NCI-H1694 (cell line): Measurements from ENCODE around the gene KRTAP10-5.
"Not testable (repeated sequence)": the region's sequence is repeated elsewhere in the genome, so short reads cannot be mapped to it uniquely, and the experiment has no call there.

Source experiments
- DNase-seq: peaks from one replicate; lab custom pipeline; 2025; lab: John Stamatoyannopoulos, UW

Gene KRTAP10-5

DNA sequence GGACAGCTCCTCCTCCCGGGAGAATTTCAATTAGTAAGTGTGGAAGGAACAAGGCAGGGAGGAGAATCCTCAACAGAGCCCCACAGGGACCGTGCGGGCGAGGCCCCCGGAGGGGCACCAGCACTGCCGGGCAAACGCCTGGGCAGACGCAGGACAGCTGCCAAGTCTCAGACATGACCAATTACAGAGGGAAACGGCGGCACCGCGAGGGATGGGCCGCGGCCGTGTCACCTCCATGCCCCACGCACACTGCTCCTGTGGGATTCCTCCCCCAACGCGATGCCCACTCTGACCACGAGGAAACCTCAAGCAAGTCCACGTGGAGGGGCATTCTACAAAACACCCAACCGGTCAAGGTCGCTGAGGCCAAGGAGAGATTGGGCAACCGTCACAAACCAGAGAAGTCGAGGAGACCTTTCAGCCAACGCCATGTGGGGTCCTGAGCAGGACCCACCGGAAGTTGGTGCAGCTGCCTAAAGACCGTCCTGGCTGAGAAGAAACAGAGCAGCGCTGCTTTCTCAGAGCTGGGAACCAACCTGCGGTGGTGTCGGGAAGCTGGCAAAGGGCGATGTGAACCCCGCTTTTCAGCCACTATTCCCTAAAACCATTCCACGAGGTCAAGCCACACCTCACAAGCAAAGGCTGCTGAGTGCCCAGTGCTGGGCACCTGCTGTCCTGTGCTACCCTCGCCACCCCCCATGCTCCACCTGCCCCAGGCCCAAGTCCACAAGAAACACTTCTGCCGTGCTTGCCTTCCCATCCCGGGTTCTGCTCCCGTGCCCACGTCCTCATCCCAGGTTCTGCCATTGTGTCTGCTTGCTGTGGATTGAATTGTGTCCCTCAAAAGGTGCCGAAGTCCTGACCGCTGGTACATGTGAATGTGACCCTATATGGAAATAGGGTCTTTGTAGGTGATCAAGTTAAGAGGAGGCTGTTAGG lies 8.3 kb downstream of the KRTAP10-5 start:
- DNase-seq, result no peak

DNA sequence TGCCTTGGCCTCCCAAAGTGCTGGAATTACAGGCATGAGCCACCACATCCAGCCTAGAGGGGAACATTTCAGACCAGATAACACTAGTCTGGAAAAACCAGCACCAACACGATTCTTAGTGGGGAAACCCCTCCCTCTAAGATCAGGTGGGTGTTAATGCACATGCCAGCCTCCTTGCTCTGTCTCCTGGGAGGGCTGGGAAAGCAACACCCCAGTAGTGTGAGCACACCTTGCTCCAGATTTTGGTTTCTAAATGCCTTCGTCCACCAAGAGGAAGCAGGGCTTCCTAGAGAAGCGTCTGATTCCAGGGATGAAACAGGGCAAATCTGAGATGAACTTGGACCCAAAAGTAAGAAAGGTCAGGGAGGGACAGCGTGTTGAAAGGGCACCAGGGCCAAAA lies 9.1 kb downstream of the KRTAP10-5 start:
- DNase-seq, result no peak

DNA sequence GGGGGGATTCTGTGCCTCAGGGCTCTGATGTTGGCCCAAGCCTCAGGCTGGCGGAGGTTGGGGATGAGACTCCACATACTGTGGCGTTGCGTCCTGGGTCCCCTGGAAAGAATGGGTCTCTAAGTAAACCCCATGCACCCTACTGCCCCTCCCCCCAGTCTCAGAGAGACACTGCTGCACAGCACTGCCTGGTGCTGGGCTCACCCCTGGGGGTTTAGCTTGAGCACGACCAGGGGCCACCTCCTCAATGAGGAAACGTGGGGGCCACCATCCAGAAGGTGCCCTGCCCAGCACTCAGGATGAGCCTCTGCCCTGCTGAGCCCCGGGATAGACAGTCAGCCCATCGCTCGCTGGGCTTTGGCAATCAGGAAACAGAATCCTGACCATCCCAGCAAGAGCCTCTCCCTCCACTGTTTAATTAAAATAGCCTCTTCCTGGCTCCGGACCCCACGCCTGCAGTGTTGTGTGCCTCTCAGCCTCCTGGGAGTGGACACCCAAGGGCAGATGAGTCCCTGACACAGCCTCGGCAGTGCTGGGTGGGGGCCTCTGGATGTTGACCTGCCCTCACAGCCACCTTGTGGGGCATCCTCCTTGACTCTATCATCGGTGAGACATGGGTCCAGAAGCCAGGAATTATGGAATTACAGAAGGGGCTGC lies 10.4 kb downstream of the KRTAP10-5 start:
- DNase-seq, result no peak

DNA sequence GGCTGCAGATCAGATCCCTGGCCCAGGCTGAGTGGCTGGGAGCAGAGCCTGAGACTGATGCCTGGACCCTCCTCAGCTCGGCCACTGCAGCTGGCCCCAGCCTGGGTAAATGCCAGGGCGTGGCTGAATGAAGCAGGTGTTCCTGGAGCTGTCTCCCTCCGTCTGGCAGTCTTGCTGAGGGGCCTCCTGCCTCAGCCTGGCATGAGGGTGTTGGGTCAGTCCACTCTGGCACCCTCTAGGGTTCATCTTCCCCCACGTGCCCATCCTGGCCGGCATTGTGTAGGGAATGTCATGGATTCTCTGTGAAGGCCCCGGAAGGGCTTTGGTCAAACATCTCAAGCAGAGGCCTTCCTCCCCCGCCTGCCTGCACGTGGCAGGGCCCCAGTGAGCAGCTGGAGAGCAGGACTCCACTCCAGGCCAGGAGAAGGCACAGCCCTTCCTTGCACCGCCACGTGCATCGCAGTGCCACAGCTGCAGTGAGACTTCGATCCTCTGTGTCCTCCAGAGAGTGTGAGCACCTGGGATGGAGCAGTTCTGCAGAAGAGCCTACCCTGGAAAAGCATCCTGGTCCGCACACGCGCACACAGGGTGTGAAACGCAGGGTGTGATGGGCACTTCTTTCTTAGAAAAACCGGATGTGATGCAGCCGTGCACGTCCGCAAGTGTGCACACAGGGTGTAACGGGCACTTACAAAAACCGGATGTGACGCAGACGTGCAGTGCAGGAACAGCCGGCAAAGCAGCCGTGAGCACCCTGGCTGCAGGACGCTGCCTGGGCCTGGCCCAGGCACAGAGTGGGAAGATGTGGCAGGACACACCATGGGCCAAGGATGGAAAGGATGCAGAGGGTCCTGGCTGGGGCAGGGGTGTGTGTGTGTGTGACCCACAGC lies 11.5 kb downstream of the KRTAP10-5 start:
- no peak for DNase-seq

DNA sequence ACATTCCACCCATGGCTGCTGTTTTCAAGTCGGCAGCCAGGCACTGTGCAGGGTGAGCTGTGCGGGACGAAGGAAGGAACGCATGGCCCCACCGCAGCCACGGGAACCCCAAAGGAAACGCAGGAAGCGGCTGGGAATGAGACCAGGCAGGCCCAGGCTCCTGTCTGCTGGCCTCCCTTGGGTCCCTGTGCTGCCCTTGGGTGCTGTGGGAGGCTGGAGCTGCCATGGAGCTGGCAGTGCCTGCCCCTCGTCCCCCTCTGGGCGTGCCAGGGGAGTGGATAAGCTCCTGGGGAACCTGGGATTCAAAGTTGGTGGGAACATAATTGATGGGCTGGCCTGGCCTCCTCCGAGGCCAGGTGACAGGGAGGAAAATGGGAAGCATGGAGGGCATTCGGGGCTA lies 12.1 kb downstream of the KRTAP10-5 start:
- DNase-seq, result no peak

DNA sequence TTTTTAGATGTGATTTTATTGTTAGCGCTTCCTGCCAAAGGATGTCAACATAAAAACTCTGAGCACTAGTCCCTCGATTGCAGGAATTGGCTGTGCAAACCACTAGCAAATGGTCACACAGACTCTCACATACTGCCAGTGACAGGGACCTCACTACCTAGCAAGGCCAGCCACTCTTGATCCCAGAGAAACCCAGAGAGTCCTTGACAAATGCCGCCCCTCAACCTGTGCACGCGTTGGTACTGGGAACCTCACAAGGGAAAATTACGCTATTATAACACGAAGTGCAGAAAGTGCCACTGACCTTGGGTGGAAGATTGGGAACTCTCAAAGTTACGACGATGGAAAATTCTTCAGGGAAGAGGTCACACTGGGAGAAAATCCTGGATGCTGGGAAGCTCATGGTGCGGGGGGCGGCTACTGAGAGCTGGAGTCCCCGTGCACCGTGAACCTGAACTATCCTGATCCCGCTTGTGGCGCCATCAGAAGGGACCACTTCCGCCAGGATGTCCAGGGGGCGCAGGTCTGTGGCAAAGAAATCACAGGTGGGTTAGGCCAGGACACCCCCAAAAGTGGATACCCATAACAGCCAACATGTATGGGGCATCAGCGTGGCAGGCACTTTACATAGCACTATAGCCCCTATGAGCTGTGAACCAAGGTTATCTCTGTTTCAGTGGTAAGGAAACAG lies 12.8 kb downstream of the KRTAP10-5 start:
- DNase-seq, result no peak

DNA sequence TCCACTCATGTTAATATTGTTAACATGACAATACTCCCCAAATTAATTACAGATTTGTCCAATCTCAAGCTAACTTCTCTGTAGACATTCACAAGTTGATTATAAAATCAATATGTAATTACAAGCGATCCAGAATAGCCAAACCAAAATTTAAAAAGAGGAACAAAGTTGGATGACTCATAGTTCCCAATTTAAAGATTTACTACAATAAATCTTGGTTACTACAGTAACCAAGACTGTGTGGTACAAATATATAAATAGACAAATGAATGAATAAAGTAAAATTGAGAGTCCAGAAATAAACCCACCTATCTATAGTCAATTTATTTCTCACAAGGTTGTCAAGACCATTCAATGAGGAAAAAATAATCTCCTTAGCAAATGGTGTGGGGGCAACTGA lies 14.0 kb downstream of the KRTAP10-5 start:
- DNase-seq, result no peak

DNA sequence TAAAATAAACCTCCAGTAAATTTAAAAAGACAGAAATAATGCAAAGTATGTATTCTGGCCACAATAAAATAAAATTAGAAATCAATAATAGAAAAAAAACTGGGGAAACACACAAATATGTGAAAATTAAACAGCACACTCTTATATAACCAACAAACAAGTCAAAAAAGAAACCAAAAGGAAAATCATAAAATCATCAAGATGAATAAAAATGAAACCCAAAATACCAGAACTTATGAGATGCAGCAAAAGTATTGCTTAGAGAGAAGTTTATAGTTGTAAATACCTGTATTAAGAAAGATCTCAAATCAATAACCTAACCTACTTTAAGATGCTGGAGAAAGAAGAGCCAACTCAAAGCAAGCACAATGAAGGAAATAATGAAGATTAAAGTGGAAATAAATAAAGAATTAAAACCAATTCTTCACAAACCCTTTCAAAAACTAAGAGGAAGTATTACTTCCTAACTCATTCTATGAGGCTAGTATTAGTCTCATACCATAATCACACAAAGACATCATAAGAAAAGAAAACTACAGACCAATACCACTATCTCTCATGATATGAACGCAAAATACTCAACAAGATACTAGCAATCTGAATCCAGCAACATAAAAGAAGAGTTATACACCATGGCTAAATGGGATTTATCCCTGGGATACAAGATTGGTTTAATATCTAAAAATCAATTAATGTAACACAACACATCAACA lies 15.4 kb downstream of the KRTAP10-5 start:
- no peak for DNase-seq

DNA sequence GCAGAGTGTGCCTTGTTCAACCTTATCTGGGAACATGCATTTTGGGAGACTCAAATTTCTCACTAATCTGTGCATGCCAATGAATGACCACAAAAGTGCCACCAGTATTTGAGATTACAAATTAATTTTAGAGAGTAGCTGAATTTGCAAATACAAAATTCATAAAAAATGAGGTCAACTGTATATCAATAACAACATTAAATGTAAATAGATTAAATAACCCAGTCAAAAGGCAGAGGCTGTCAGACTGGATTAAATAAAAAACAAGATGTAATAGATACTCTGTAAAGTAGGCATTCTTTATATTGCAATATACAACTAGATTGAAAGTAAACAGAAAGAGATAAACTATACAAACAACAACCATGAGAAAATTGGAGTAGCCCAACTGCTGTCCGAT lies 16.3 kb downstream of the KRTAP10-5 start:
- no peak for DNase-seq

DNA sequence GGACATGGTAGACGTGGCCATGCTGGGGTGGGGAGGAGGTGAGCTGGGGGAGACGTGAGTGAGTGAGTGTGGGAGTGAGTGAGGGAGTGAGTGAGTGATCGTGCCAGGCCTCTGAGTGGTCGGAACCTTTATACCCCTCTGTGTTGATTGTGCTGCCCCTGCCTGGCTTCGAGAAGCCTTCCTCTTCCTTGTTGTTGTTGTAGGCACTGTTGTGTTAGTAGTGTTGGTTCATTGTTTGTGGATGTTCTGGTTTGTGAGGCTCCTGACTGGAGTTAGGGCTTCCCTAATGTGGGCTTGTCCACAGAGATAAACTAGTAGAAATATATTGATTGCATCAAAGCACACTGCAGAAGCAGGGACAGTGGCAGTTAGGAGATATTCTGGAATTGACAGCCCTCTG lies 21.7 kb downstream of the KRTAP10-5 start, which contains the start of gene KRTAP10-3:
KRTAP10-3 (minus strand) TSS at position 101 of the 400 bp plus-strand sequence; CDS start at position 21, 80 bp downstream.
- DNase-seq, result no peak

DNA sequence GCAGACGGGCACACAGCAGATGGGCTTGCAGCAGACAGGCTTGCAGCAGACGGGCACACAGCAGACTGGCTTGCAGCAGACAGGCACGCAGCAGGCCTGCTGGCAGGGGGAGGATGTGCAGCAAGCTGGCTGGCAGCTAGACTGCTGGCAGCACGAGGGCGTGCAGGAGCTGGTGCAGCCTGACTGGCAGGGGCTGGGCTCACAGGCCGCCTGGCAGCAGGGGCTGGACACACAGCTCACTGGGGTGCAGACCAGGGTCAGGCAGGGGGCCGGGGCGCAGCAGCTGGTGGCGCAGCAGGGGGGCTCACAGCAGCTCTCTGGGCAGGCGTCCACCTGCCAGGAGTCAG lies 22.1 kb downstream of the KRTAP10-5 start:
- DNase-seq, result not testable (repeated sequence)

DNA sequence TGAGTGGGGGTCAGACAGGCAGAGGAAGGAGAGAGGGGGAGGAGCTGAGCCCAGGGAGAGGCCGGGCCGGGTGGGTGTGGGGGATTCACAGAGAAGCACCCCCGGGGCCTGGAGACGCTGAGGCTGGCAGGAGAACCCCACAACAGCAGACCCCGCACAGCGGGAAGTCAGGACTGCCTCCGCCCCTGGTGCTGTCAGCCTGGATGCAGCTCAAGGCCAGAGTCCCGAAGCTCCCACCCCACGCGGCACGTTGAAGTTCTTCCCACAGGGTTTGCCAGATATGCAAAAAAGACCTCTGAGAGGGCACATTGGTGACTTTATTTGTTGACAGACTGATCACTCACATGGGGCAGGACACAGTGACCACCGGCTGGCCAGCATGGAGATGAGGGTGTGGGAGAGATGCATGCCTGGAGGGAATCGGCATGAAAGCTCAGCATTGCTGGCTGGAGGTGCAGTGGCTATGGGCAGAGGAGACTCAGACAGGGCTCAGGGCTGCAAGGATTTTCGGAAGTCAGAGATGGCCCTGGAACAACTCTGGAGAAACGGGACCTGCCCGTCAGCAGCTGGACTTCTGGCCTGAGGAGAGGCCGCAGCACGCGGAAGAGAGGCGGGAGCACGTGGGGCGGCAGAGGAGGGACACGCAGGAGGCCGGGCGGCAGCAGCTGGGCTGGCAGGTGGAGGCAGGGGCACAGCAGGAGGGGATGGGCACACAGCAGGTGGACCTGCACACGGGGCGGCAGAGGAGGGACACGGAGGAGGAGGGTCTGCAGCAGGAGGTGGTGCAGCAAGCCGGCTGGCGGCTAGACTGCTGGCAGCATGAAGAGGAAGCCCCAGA lies 22.7 kb downstream of the KRTAP10-5 start:
- DNase-seq, result no peak

DNA sequence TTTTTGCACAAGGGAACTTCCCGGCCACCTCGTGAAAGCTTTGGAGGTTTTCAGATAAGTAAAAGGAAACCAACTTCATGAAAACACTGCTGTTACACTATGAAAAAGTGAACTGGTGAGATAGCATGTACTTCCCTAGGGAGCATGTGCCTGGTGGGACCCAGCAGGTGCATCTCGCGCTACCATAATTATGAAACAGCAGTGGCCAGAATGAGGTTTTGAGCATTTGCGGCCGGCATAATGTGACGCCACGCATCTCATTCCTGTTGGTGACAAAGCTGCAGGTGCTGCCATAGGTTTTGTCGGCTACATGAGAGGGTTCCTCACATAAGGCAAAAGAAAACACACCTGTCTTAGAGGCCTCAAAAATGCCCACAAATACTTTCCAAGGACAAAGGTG lies 23.5 kb downstream of the KRTAP10-5 start:
- DNase-seq, result no peak

DNA sequence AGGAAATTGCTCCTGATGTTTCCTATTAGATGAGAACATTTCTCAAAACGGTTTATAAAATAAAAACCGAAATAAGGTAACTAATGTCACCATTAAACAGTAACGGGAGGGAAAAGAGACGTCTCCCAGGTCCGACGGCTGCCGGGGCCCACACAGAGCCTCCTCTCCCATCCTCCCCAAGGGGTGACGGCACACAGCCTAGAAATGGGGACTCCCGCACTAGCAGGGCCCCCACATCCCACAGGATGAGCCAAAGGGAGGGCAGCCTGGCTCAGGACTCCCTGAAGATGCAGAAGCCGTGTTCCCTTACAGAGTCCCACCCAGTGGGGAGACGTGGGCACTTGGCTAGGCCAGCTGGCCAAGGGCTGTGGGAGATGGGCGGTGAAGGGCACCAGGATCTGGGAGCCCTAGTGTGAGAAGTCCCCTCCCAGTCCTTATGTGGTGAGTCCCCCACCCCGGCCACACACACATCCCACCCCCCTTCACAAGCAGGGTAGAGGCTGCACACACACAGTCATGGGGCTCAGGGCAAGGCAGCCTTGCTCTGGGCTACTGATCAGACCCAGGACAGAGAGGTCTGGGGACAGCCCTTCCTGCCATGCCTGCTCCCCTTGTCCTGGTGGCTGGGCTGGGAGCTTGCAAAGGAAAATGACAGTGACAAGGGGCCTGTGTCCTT lies 25.1 kb downstream of the KRTAP10-5 start:
- no peak for DNase-seq

DNA sequence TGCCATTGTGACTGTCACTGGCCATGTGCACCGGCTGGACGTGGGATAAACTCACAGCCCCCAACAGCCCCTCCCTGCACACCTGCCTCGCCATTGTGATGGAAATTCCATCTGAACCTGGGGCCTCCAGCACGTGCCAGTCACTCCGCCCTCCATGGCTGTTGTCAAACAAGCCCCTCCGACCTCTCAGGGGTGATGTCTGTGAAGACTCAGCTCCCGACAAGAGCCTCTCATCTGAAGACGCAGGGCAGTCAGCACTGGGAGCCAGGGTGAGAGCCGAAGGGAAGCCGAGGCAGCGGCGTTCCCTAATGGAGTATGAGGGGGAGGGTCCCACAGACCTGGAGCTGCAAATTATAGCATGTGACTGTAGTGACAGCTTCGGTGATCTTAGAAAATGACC lies 27.7 kb downstream of the KRTAP10-5 start:
- no peak for DNase-seq

DNA sequence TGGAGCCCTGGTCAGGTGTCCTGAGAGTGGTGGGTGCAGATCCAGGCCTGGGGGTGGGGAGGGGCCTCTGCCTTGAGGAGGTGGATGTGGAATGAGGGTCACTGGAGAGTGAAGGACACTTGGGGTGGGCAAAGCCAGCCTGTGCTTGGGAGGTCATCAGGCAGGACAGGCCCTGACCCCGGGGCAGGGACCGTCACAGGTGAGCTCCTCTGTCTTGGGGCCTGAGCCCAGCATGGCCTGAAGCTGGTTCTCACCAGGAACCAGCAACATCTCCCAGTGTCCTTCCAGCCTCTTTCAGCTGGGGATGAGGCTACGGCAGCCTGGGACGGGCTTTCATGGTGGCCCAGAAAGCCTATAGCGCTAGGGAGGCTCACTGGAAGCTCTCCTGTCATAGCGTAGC lies 28.3 kb downstream of the KRTAP10-5 start:
- no peak for DNase-seq

DNA sequence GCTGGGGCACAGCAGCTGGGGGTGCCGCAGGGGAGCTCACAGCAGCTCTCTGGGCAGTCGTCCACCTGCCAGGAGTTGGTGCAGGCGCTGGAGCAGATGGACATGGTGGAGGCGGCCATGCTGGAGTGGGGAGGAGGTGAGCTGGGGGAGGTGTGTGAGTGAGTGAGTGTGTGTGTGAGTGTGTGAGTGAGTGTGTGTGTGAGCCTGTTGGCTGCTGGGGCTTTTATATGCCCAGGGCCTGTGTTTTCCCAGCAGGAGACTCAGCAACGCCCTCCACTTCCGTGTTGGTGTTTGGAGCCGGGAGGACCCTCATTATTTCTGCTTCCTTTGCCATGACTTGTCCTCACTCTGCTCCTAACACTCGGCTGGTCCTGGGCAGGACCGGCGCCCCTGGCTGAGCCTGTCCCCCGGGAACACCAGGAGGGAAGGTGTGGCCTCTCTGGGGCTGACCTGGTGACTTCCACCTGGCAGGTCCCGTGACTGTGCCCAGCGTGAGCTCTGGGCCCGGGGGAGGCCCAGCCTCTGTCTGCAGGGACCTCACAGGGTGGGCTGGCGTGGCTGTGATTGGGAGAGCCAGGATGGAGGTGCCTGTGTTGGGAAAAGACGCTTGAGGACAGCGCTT lies 29.0 kb downstream of the KRTAP10-5 start, which contains the start of gene KRTAP10-2:
KRTAP10-2 (minus strand) TSS at position 166 of the 622 bp plus-strand sequence; CDS start at position 119, 47 bp downstream.
- DNase-seq, result no peak

DNA sequence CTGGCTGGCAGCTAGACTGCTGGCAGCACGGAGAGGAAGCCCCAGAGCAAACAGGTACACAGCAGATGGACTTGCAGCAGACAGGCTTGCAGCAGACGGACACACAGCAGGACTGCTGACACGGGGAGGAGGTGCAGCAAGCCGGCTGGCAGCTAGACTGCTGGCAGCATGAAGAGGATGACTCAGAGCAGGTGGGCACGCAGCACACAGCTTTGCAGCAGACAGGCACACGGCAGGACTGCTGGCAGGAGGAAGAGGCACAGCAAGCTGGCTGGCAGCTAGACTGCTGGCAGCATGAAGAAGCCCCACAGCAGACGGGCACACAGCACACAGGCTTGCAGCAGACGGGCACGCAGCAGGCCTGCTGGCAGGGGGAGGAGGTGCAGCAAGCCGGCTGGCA lies 29.6 kb downstream of the KRTAP10-5 start:
- DNase-seq, result no peak

DNA sequence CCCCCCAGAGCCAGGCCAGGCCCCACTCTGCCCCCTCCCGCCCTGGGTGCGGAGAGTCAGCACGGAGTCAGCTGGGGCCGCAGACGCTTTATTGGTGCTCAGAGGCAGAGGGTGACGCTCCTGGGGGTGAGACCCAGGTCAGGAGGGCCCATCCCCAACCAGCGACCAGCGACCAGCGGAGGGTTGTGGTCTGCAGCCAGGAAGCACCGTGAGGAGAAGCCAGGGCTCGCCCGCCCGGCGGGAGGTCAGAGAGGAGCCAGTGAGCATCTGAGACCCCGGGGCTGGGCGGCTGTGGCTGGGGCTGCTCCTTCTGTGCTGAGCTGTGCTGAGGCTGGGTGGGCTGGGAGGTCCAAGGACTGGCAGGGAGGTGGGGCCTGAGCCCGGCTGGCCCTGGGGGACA lies 30.1 kb downstream of the KRTAP10-5 start:
- DNase-seq, result not testable (repeated sequence)
